GM19467 (cell line): Measurements from ENCODE around the gene CPNE4.
"Not testable (repeated sequence)": the region's sequence is repeated elsewhere in the genome, so short reads cannot be mapped to it uniquely, and the experiment has no call there.

Experiments
- ATAC-seq: cut with Tn5 transposase; IDR thresholded peaks from one replicate; pipeline ENCODE4 v1.9.1; 2021; ENCODE audit warnings: mild to moderate bottlenecking, moderate library complexity; ENCODE audit not compliant: unreplicated experiment

CPNE4 gene

GRCh38 chr3:131486545-131486944, 548.3 kb downstream of the CPNE4 start:
- ATAC-seq: not testable (repeated sequence)

GRCh38 chr3:131485119-131485518, 549.7 kb downstream of the CPNE4 start:
- no peak for ATAC-seq

GRCh38 chr3:131484496-131485111, 550.2 kb downstream of the CPNE4 start:
- no peak for ATAC-seq
